Renal cortex interstitium (tissue), 11 donors: ENCODE measurements around the gene CXCL8. TPM values are rescaled to one million over a fixed set of nuclear protein-coding genes. Genes with fewer than 3 reads are reported as not detected.
"Not testable (repeated sequence)": the region's sequence is repeated elsewhere in the genome, so short reads cannot be mapped to it uniquely, and the experiment has no call there.

Experiments
- DNase-seq, 11 donors: peaks; one replicate each; pipeline ENCODE4 v3.0.0-alpha.2; 2013; ENCODE audit warnings: low read depth in 9 of 11, low spot score in 4 of 11; ENCODE audit errors: extremely low read depth in 1 of 11
- polyA plus RNA-seq, 3 donors: library from polyadenylated mRNA; unstranded; fragments of 120-200 nt; gene quantifications; one replicate each; pipeline ENCODE4 v1.2.1, GENCODE V29; 2013; ENCODE audit not compliant: insufficient read length in 3 of 3

The CXCL8 gene
- polyA plus RNA-seq, 3 donors, result 0.57 to 4.3 (median 1.4) TPM

DNA sequence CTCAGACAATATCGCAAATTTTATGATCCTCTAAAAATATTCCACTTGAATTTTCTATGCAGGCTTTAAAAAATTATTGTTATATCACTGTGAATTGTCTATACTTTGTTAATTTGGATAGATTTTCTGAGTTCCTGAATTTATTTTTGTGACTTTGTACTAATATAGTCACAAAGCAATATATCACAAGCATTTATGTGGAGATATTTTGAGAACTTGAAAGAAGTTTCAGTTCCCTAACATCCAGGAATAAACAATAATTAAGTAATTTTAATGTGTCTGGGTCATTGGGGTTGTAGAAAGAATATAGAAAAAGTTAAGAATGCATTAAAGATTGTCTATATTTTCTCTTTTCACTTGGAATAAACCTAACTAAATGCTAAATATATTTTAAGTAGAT lies 32.0 kb downstream of the CXCL8 start:
- DNase-seq, result no peak

DNA sequence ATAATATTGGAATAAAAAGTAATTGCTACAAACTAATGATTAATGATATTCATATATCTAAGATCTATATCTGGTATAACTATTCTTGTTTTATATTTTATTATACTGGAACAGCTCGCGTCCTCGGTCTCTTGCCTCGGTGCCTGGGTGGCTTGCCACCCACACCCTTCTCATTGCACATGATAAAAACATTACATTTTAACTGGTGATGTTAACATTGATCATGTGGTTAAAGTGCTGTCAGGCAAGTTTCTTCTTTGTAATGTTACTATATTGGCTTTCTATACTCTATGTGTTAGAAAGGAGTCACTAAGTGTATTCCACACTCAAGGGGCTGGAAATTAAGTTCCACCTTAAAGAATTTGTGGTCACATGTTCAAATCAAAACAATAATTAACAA lies 34.0 kb downstream of the CXCL8 start:
- not testable (repeated sequence) for DNase-seq

DNA sequence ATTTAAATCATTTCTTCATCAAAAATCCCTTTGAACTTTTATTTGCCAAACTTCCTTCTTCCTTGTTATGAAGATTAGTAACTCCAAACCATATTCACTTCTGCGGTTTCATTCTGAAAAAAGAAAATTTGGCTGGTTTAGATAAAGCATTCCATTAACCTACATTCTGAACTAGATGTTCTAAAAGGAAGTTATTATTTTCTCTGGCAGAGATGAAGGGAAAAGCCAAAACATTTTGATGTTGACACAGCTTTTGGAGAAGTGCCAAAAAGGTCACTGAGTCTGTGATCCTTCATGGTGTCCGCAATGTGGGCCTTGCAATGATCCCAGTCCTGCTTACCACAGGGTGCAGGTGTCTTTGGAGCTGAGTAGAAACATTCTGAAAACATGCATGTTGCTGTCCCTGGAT lies 36.0 kb downstream of the CXCL8 start:
- peak in 3 of 11 donors; percentile 1 to 9 (median 8) for DNase-seq

DNA sequence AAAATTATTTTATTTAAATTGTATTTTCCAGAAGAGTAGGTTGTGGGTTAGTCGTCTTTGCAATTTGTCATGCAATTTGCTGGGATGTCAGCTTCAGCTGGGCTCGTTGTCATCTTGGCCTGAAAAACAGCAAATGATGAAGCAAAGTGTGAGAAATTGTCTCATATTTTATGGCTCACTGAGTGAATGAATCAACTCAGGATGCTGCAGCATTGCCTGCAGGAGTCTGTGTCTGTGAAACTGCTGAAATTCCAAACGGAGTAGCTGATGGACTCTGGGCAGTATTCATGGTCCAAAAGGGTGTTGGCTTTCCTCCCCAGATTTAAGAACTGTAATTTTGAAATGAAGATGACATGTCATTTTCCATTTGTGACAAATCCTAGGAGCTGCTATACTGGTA lies 37.2 kb downstream of the CXCL8 start:
- DNase-seq, result no peak

DNA sequence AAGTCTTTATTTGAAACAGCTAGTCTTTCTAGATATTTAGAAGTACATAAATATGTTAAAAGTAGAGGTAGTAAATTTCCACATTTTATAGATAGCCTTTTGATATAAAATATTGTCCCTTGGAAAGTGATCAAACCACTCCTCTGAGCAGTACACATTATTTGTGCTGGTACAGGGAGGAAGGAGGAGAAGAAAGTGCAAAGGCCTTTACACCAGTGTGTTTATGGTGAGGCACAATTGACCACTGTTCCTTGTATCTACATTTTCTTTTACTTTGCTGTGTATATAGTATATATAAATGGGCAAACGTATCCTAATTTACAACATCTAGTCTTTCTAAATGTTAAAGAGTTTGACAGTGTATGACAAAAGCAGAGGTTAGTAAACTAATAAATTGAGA lies 39.9 kb downstream of the CXCL8 start:
- DNase-seq, result no peak

- no peak for DNase-seq
Measured at GRCh38 chr4:73780834-73781233, 40.5 kb downstream of the CXCL8 start.

- DNase-seq, result no peak
Measured at GRCh38 chr4:73788411-73788810, 48.0 kb downstream of the CXCL8 start.

Other genes starting within 250 kb of the CXCL8 start
- 1 to 10 TPM; 4.7 to 9.2 (median 7.0) TPM for gene RASSF6, start 120.1 kb upstream of the CXCL8 start, polyA plus RNA-seq
- gene CXCL6, start 96.1 kb downstream of the CXCL8 start, polyA plus RNA-seq, result under 1 TPM; 0.12 to 0.14 (median 0.13) TPM
- gene PF4V1, start 112.7 kb downstream of the CXCL8 start, polyA plus RNA-seq, result under 1 TPM in 2 of 3 donors, not detected in 1; 0.49 to 0.57 TPM
- under 1 TPM; 0.27 to 0.89 (median 0.55) TPM for gene CXCL1, start 128.8 kb downstream of the CXCL8 start, polyA plus RNA-seq
- 1 to 10 TPM; 5.2 to 8.4 (median 7.6) TPM for gene PF4, start 241.5 kb downstream of the CXCL8 start, polyA plus RNA-seq
- 10 to 100 TPM; 15.6 to 25.4 (median 22.7) TPM for gene PPBP, start 247.6 kb downstream of the CXCL8 start, polyA plus RNA-seq